Measurements from ENCODE around the gene TRMT2A.
A peak's percentile ranks its signal among the peaks of the same experiment; 100 is the strongest.

Gene TRMT2A

DNA sequence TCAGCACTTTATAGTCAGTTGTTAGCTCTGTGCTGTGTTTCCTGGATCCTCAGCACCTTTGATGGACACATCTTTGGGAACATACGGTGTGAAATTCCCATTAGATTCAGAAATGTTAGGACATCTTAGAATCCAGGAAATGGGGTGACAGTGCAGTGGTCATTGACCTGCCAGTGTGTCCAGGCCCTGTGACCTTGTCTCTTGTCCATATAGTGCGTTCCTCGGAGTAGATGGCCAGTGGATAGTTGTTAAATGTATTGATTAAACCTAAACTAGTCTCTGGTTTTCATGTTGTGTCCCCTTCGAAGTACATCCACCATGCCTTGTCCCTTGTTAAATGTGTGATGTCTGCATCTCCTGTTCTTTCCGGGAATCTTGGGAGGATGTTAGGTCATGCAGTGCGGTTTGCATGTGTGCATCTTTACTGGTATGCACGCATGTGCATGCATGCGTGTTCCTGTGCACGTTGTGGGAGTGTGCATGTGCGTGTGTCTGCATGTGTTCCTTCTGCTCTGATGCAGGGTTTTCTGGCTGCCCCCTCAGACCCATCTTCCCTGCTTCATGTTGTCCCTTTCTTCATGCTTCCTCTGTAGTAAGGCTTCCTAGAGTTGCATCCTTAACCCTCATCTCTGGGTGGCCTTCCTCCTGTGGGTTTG, 33.0 kb downstream of the TRMT2A start:
- H3K27ac ChIP-seq (ENCODE audit: low read depth, low read length, poor library complexity, severe bottlenecking): no peak overlapping the region
- no peaks in the 10 kb centered on the region for H3K9me2 ChIP-seq (ENCODE audit: low read depth, low read length)
- H3K9me3 ChIP-seq (ENCODE audit: low read length): no peaks in the 10 kb centered on the region
- no peaks in the 10 kb centered on the region for H3K27me3 ChIP-seq (ENCODE audit: insufficient read depth, low read length)
- no peak overlapping the region for H3K9ac ChIP-seq (ENCODE audit: low read length)
- no peaks in the 10 kb centered on the region for H4K20me1 ChIP-seq (ENCODE audit: insufficient read depth, low read length)
- no peak for TF ChIP-seq EZH2 (IDR thresholded peaks at IDR 0.05; ENCODE audit: borderline replicate concordance, low read length)
- TF ChIP-seq, protein P1, sequence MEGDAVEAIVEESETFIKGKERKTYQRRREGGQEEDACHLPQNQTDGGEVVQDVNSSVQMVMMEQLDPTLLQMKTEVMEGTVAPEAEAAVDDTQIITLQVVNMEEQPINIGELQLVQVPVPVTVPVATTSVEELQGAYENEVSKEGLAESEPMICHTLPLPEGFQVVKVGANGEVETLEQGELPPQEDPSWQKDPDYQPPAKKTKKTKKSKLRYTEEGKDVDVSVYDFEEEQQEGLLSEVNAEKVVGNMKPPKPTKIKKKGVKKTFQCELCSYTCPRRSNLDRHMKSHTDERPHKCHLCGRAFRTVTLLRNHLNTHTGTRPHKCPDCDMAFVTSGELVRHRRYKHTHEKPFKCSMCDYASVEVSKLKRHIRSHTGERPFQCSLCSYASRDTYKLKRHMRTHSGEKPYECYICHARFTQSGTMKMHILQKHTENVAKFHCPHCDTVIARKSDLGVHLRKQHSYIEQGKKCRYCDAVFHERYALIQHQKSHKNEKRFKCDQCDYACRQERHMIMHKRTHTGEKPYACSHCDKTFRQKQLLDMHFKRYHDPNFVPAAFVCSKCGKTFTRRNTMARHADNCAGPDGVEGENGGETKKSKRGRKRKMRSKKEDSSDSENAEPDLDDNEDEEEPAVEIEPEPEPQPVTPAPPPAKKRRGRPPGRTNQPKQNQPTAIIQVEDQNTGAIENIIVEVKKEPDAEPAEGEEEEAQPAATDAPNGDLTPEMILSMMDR (IDR thresholded peaks at IDR 0.05; ENCODE audit: low read length): no peak
- H3K36me3 ChIP-seq (ENCODE audit: insufficient read depth, low read length): peaks cover 40% of the 10 kb centered on the region
- peak overlapping the region; percentile 47; the same call in 1 of the 2 replicates for H3K4me2 ChIP-seq (ENCODE audit: low read length)
- H3K4me3 ChIP-seq (ENCODE audit: low read depth, low read length, poor library complexity, severe bottlenecking): no peak overlapping the region
- H3K79me2 ChIP-seq (ENCODE audit: insufficient read depth, low read length): peaks cover 45% of the 10 kb centered on the region
- peaks cover 53% of the 10 kb centered on the region for H3K4me1 ChIP-seq (ENCODE audit: insufficient read depth, low read length, severe bottlenecking)
- H2AFZ ChIP-seq (ENCODE audit: low read length): no peak overlapping the region
- no peaks in the 10 kb centered on the region for H3F3A ChIP-seq (ENCODE audit: insufficient read depth, low read length)

DNA sequence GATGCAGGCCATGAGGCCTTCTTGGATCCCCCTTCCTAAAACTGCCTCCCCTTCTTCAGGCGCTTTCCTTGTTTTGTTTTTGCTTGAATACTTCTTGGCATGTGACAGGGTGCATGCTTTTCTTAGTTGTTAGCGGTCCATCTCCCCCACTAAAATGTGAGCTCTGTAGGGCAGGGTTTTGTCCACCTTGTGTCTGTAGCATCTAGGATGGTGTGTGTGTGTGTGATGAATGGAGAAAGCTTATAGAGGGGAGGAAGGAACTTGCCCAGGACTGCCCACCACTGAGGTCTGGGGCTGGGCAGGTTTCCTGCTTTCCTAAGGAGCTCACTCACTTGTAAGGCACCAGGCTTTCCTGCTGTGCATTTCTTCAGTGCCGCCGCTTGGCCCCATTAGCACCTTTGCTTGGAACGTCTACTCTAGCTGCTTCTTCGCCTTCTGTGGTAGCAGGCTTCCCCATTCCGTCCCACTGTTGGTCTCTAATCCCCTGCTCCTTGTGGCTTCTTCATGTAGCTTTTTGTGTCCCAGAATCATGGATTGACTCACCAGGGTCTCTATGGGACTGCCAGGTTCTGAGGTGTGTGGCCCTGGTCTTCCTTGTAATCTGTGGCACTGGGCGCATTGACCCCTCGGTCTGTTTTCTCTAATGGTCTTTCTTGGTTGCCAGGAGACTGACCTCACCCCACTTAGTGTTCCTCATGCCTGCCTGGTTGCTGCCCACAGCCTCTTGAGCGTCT, 33.7 kb downstream of the TRMT2A start:
- Histone ChIP-seq H3K27me3 (ENCODE audit: insufficient read depth, low read length) (no peaks in the 10 kb centered on the region), H3K9me2 (ENCODE audit: low read depth, low read length) (no peaks in the 10 kb centered on the region), H3K9ac (ENCODE audit: low read length) (peak overlapping the region; percentile 36; the same call in 1 of the 2 replicates), H3K79me2 (ENCODE audit: insufficient read depth, low read length) (peaks cover 45% of the 10 kb centered on the region), H3K36me3 (ENCODE audit: insufficient read depth, low read length) (peaks cover 33% of the 10 kb centered on the region), H4K20me1 (ENCODE audit: insufficient read depth, low read length) (no peaks in the 10 kb centered on the region), H2AFZ (ENCODE audit: low read length) (no peak overlapping the region), H3F3A (ENCODE audit: insufficient read depth, low read length) (no peaks in the 10 kb centered on the region), H3K27ac (ENCODE audit: low read depth, low read length, poor library complexity, severe bottlenecking) (peak overlapping the region; percentile 64), H3K4me2 (ENCODE audit: low read length) (peak overlapping the region; percentile 37), H3K9me3 (ENCODE audit: low read length) (no peaks in the 10 kb centered on the region), H3K4me1 (ENCODE audit: insufficient read depth, low read length, severe bottlenecking) (peaks cover 53% of the 10 kb centered on the region), H3K4me3 (ENCODE audit: low read depth, low read length, poor library complexity, severe bottlenecking) (no peak overlapping the region)
- no peak for TF ChIP-seq EZH2 (IDR thresholded peaks at IDR 0.05; ENCODE audit: borderline replicate concordance, low read length)
- TF ChIP-seq, protein P1 (IDR thresholded peaks at IDR 0.05; ENCODE audit: low read length): no peak

DNA sequence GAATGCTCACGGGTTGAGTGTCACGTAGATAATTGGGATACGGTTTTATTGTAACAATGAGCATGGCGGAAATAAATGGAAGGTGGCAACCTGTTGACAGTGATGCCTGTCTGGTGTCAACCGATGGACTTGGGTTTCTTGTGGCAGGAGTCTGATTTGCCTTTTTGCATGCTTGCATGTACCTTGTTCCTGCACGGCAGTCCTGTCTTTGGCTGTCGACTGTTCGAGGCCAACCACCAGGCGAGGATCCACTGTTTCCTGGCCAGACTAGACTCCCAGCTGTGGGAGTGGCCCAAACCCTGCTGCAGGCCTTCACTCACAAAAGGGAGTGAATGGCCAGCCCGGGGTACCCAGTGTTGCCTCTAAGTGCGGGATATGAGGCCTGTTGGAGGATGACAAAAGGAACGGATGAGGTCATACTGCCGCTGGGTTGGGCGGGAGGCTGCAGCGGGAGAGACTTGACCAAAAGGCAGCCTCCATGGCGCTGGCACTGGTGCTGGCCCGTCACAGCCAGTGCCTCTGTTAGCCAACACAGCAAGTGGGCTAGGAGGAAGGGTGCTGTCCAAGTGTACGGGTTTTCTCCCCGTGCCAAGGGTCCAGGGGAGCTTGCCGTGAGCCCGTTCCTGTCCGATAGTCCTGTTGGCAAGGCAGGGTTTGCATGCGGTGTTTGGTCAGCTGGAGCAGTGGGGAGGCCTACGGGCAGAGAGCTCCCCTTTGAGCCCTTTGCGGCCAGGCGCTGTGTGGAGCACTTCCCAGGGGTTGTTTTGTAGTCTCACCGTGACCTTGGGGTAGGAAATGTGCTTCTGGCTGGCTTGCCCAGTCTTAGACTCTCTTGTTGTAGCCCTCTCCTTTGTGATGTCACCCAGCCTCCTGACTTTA, 36.0 kb downstream of the TRMT2A start:
- no peaks in the 10 kb centered on the region for H3K27me3 ChIP-seq (ENCODE audit: insufficient read depth, low read length)
- no peaks in the 10 kb centered on the region for H4K20me1 ChIP-seq (ENCODE audit: insufficient read depth, low read length)
- H3K9me2 ChIP-seq (ENCODE audit: low read depth, low read length): no peaks in the 10 kb centered on the region
- no peaks in the 10 kb centered on the region for H3K9me3 ChIP-seq (ENCODE audit: low read length)
- H3K36me3 ChIP-seq (ENCODE audit: insufficient read depth, low read length): peaks cover 10% of the 10 kb centered on the region
- H3K27ac ChIP-seq (ENCODE audit: low read depth, low read length, poor library complexity, severe bottlenecking): peak overlapping the region; percentile 58
- peaks cover 45% of the 10 kb centered on the region for H3K79me2 ChIP-seq (ENCODE audit: insufficient read depth, low read length)
- H3K9ac ChIP-seq (ENCODE audit: low read length): peak overlapping the region; percentile 96
- H2AFZ ChIP-seq (ENCODE audit: low read length): no peak overlapping the region
- TF ChIP-seq, protein P1 (IDR thresholded peaks at IDR 0.05; ENCODE audit: low read length): no peak
- TF ChIP-seq EZH2 (IDR thresholded peaks at IDR 0.05; ENCODE audit: borderline replicate concordance, low read length): no peak
- H3F3A ChIP-seq (ENCODE audit: insufficient read depth, low read length): no peaks in the 10 kb centered on the region
- H3K4me3 ChIP-seq (ENCODE audit: low read depth, low read length, poor library complexity, severe bottlenecking): peak overlapping the region; percentile 95
- peaks cover 53% of the 10 kb centered on the region for H3K4me1 ChIP-seq (ENCODE audit: insufficient read depth, low read length, severe bottlenecking)
- peak overlapping the region; percentile 99 for H3K4me2 ChIP-seq (ENCODE audit: low read length)

Measured in OCI-LY1 (cell line).